Upper lobe of right lung (tissue), 1 donor: Measurements from ENCODE around the gene ERVK3-1. TPM values are rescaled to one million over a fixed set of nuclear protein-coding genes. Genes with fewer than 3 reads are reported as not detected.
A peak's percentile ranks its signal among the peaks of the same experiment; 100 is the strongest.
"Not testable (repeated sequence)": the region's sequence is repeated elsewhere in the genome, so short reads cannot be mapped to it uniquely, and the experiment has no call there.

ENCODE experiments used
- ATAC-seq: fragments of 200-7000 bp; cut with Tn5 transposase; one replicate; pipeline ENCODE4 v1.9.1; 2020; ENCODE audit warnings: mild to moderate bottlenecking, moderate library complexity
- DNase-seq: peaks from one replicate; pipeline ENCODE4 v3.0.0-alpha.2; 2020
- H3K27ac ChIP-seq: fragments of 200-600 bp; one replicate; pipeline ENCODE4 v1.8.0; 2022
- H3K27me3 ChIP-seq: fragments of 200-600 bp; one replicate; pipeline ENCODE4 v1.8.0; 2022; ENCODE audit warnings: mild to moderate bottlenecking
- H3K36me3 ChIP-seq: fragments of 200-600 bp; one replicate; pipeline ENCODE4 v1.8.0; 2022
- H3K4me1 ChIP-seq: fragments of 200-600 bp; one replicate; pipeline ENCODE4 v1.8.0; 2022
- H3K4me3 ChIP-seq: fragments of 200-600 bp; one replicate; pipeline ENCODE4 v1.8.0; 2022; ENCODE audit warnings: mild to moderate bottlenecking
- H3K9me3 ChIP-seq: fragments of 200-600 bp; one replicate; pipeline ENCODE4 v1.8.0; 2022
- CTCF ChIP-seq: fragments of 200-600 bp; IDR thresholded peaks from one replicate; pipeline ENCODE4 v1.8.0; 2022; ENCODE audit warnings: antibody characterized with exemption
- intact Hi-C: fragments of 100-400 bp; cut with DNase I; formaldehyde crosslinking; loops from one replicate; pipeline ENCODE4 v1.11.0; 2022
- long read RNA-seq: library from polyadenylated mRNA; unstranded; transcript quantifications from one replicate; pipeline ENCODE4 v2.0.0, GENCODE V29; 2021
- total RNA-seq: library from RNA; stranded (reverse); fragmentation: NEBNext Ultra II Directional; extraction: Animal tissue kit (Norgen Biotek cat#: 25700); gene quantifications from one replicate; pipeline ENCODE4 v1.2.1, GENCODE V29; 2021
- donor health status: DM: no; HTN: yes; CAD: no; lungs with severe emphysema.

ERVK3-1 gene, protein sequence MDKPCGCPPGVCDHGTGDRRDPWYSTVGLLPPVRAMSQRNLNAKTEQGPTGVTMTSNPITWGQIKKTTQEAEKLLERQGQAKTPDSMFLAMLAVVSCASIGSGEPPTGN
- 34.8 TPM for total RNA-seq
- long read RNA-seq, transcript ERVK3-1-201 (4 exons, 1,469 nt), result major isoform, 11 of 17 reads
- long read RNA-seq, partial matches to known transcripts, result 0 of 17 reads
- long read RNA-seq, other reads (novel, unspliced or antisense), result 1 of 17 reads

- ATAC-seq (peak; percentile 100), DNase-seq (peak; percentile 98)
- peaks cover 36% of the 10 kb centered on the region for H3K36me3 ChIP-seq
- H3K27me3 ChIP-seq, result no peaks in the 10 kb centered on the region
- no peaks in the 10 kb centered on the region for H3K9me3 ChIP-seq
- TF ChIP-seq CTCF, result no peak
- peak within 1 kb of the TSS; percentile 95 for H3K27ac ChIP-seq
- H3K4me1 ChIP-seq, result peaks cover 20% of the 10 kb centered on the region
- intact Hi-C loops, result no loop called here
- peak within 1 kb of the TSS; percentile 91 for H3K4me3 ChIP-seq
Measured at GRCh38 chr19:58305065-58305931, at the start of gene ERVK3-1. Gene ERVK3-1 (plus strand): TSS chr19:58305377. CDS start chr19:58312169, 6,792 bp downstream.

DNA sequence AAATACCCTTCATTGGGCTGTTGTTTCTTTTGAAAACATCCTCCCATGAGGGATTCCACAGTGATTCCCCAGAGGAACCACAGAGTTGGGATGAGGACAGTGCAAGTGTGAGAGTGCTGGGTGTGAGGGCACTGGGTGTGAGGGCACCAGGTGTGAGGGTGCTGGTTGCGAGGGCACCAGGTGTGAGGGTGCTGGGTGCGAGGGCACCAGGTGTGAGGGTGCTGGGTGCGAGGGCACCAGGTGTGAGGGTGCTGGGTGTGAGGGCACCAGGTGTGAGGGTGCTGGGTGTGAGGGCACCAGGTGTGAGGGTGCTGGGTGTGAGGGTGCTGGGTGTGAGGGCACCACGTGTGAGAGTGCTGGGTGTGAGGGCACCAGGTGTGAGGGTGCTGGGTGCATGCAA is 46.9 kb upstream of the ERVK3-1 start:
- H3K36me3 ChIP-seq, H3K4me3 ChIP-seq, DNase-seq, H3K27me3 ChIP-seq, H3K4me1 ChIP-seq, H3K27ac ChIP-seq, ATAC-seq, intact Hi-C loops: not testable (repeated sequence)
- peaks cover 94% of the 10 kb centered on the region for H3K9me3 ChIP-seq

- no peaks in the 10 kb centered on the region for H3K27me3 ChIP-seq
- H3K4me1 ChIP-seq, result no peaks in the 10 kb centered on the region
- TF ChIP-seq CTCF, result no peak
- no peak for ATAC-seq
- peaks cover 97% of the 10 kb centered on the region for H3K9me3 ChIP-seq
- no peaks in the 10 kb centered on the region for H3K36me3 ChIP-seq
- DNase-seq, result no peak
- no peak overlapping the region for H3K27ac ChIP-seq
- intact Hi-C loops, result no loop called here
- H3K4me3 ChIP-seq, result no peak overlapping the region
Measured at GRCh38 chr19:58261600-58261967, 43.6 kb upstream of the ERVK3-1 start.

- intact Hi-C loops, result no loop called here
- peaks cover 97% of the 10 kb centered on the region for H3K9me3 ChIP-seq
- DNase-seq, result no peak
- no peak for ATAC-seq
- H3K36me3 ChIP-seq, result no peaks in the 10 kb centered on the region
- no peak overlapping the region for H3K27ac ChIP-seq
- no peaks in the 10 kb centered on the region for H3K27me3 ChIP-seq
- no peaks in the 10 kb centered on the region for H3K4me1 ChIP-seq
- H3K4me3 ChIP-seq, result no peak overlapping the region
- TF ChIP-seq CTCF, result no peak
Measured at GRCh38 chr19:58261968-58262921, 42.9 kb upstream of the ERVK3-1 start.

DNA sequence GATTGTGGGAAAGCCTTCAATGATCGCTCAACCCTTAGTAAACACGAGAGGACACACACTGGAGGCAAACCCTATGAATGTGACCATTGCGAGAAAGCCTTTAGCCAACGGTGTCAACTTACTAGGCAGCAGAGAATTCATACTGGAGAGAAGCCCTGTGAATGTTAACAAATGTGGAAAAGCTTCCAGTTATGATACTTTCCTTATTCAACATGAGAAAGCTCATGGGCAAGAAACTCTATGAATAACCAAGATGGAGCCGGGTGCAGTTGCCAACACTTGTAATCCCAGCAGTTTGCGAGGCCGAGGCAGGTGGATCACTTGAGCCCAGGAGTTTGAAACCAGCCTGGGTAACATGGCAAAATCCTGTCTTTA is 42.3 kb upstream of the ERVK3-1 start:
- DNase-seq (no peak), ATAC-seq (no peak)
- H3K4me3 ChIP-seq, result no peak overlapping the region
- H3K27me3 ChIP-seq, result no peaks in the 10 kb centered on the region
- intact Hi-C loops, result no loop called here
- no peak for TF ChIP-seq CTCF
- H3K9me3 ChIP-seq, result peaks cover 96% of the 10 kb centered on the region
- H3K27ac ChIP-seq, result no peak overlapping the region
- H3K36me3 ChIP-seq, result no peaks in the 10 kb centered on the region
- no peaks in the 10 kb centered on the region for H3K4me1 ChIP-seq
